ENCODE results near the gene CDC42.
A peak's percentile ranks its signal among the peaks of the same experiment; 100 is the strongest.
"Not testable (repeated sequence)": the region's sequence is repeated elsewhere in the genome, so short reads cannot be mapped to it uniquely, and the experiment has no call there.

Gene CDC42

GRCh38 chr1:22025368-22026155 is 26.9 kb upstream of the CDC42 start:
- H3K27ac ChIP-seq (ENCODE audit: insufficient read depth in 1 of 2, low read depth in 1 of 2, low read length in 2 of 2, poor library complexity in 1 of 2, severe bottlenecking in 2 of 2) = peak overlapping the region; percentile 94 to 98
- H3K9me3 ChIP-seq (ENCODE audit: control extremely low read depth in 1 of 5, control insufficient read depth in 4 of 5, insufficient read depth in 2 of 5, low read depth in 1 of 5, low read length in 4 of 5) = no peaks in the 10 kb centered on the region
- ChIA-PET POLR2A (interaction anchor here (0.6 to 4.7 kb wide), 3 partner anchors 11 to 27 kb away, joined by 3 to 42 read pairs (median 16); partner anchors contain the start of gene CDC42), CTCF (interaction anchor here (0.8 to 3.8 kb wide), 6 partner anchors 13 to 200 kb away, joined by 3 to 20 read pairs (median 3); no protein-coding TSS in a partner anchor)
- 0% methylated on average over 28 of the region's 42 CpGs for WGBS (ENCODE audit: insufficient coverage)
- DNase-seq = peak; percentile 88 to 96 (median 96)
- peaks cover 0 to 44% (median 26%) of the 10 kb centered on the region in 4 experiments for H3K4me1 ChIP-seq (ENCODE audit: control extremely low read depth in 1 of 4, control insufficient read depth in 4 of 4, insufficient read depth in 4 of 4, low read length in 3 of 4)
- H3K36me3 ChIP-seq (ENCODE audit: control insufficient read depth in 4 of 4, insufficient read depth in 4 of 4, low read length in 3 of 4) = no peaks in the 10 kb centered on the region
- H3K4me3 ChIP-seq (ENCODE audit: control insufficient read depth in 1 of 7, extremely low read depth in 1 of 7, insufficient read depth in 4 of 7, low read depth in 2 of 7, low read length in 6 of 7) = peak overlapping the region; percentile 80 to 100 (median 96)
- H3K27me3 ChIP-seq (replicated peaks in 2 of 5; ENCODE audit: control insufficient read depth in 4 of 5, insufficient read depth in 5 of 5, low read length in 4 of 5) = no peaks in the 10 kb centered on the region

- no peak overlapping the region for H3K4me3 ChIP-seq (ENCODE audit: control insufficient read depth in 1 of 7, extremely low read depth in 1 of 7, insufficient read depth in 4 of 7, low read depth in 2 of 7, low read length in 6 of 7)
- no peaks in the 10 kb centered on the region for H3K36me3 ChIP-seq (ENCODE audit: control insufficient read depth in 4 of 4, insufficient read depth in 4 of 4, low read length in 3 of 4)
- WGBS (ENCODE audit: insufficient coverage) = 100% methylated on average over 3 of the region's 3 CpGs
- H3K27ac ChIP-seq (ENCODE audit: insufficient read depth in 1 of 2, low read depth in 1 of 2, low read length in 2 of 2, poor library complexity in 1 of 2, severe bottlenecking in 2 of 2) = peak overlapping the region in 1 of 2 experiments; percentile 98
- ChIA-PET POLR2A (interaction anchor here (2.9 to 4.7 kb wide), 2 partner anchors 13 to 26 kb away, joined by 16 to 42 read pairs; partner anchors contain the start of gene CDC42), CTCF (interaction anchor here (1.5 to 2.3 kb wide), 2 partner anchors 12 to 26 kb away, joined by 8 to 12 read pairs; partner anchors contain the start of gene CDC42)
- H3K4me1 ChIP-seq (ENCODE audit: control extremely low read depth in 1 of 4, control insufficient read depth in 4 of 4, insufficient read depth in 4 of 4, low read length in 3 of 4) = peaks cover 2 to 54% (median 35%) of the 10 kb centered on the region in 4 experiments
- no peaks in the 10 kb centered on the region for H3K9me3 ChIP-seq (ENCODE audit: control extremely low read depth in 1 of 5, control insufficient read depth in 4 of 5, insufficient read depth in 2 of 5, low read depth in 1 of 5, low read length in 4 of 5)
- no peak for DNase-seq
- no peaks in the 10 kb centered on the region for H3K27me3 ChIP-seq (replicated peaks in 2 of 5; ENCODE audit: control insufficient read depth in 4 of 5, insufficient read depth in 5 of 5, low read length in 4 of 5)
These were observed 25.6 kb upstream of the CDC42 start for GRCh38 chr1:22026924-22027289.

GRCh38 chr1:22030057-22030456 is 22.5 kb upstream of the CDC42 start:
- WGBS (ENCODE audit: insufficient coverage) = 97% methylated on average over 4 of the region's 4 CpGs
- no peak for DNase-seq
- no peak overlapping the region for H3K27ac ChIP-seq (ENCODE audit: insufficient read depth in 1 of 2, low read depth in 1 of 2, low read length in 2 of 2, poor library complexity in 1 of 2, severe bottlenecking in 2 of 2)
- no peaks in the 10 kb centered on the region for H3K27me3 ChIP-seq (replicated peaks in 2 of 5; ENCODE audit: control insufficient read depth in 4 of 5, insufficient read depth in 5 of 5, low read length in 4 of 5)
- no peaks in the 10 kb centered on the region for H3K9me3 ChIP-seq (ENCODE audit: control extremely low read depth in 1 of 5, control insufficient read depth in 4 of 5, insufficient read depth in 2 of 5, low read depth in 1 of 5, low read length in 4 of 5)
- peaks cover 2 to 42% (median 23%) of the 10 kb centered on the region in 4 experiments for H3K4me1 ChIP-seq (ENCODE audit: control extremely low read depth in 1 of 4, control insufficient read depth in 4 of 4, insufficient read depth in 4 of 4, low read length in 3 of 4)
- H3K36me3 ChIP-seq (ENCODE audit: control insufficient read depth in 4 of 4, insufficient read depth in 4 of 4, low read length in 3 of 4) = no peaks in the 10 kb centered on the region
- H3K4me3 ChIP-seq (ENCODE audit: control insufficient read depth in 1 of 7, extremely low read depth in 1 of 7, insufficient read depth in 4 of 7, low read depth in 2 of 7, low read length in 6 of 7) = no peak overlapping the region
- ChIA-PET POLR2A (no interaction called here), CTCF (interaction anchor here (0.6 to 1.8 kb wide), 4 partner anchors 10 to 36 kb away, joined by 3 to 7 read pairs (median 4); partner anchors contain the start of gene CDC42)

- Histone ChIP-seq H3K27ac (ENCODE audit: insufficient read depth in 1 of 2, low read depth in 1 of 2, low read length in 2 of 2, poor library complexity in 1 of 2, severe bottlenecking in 2 of 2) (no peak overlapping the region), H3K9me3 (ENCODE audit: control extremely low read depth in 1 of 5, control insufficient read depth in 4 of 5, insufficient read depth in 2 of 5, low read depth in 1 of 5, low read length in 4 of 5) (no peaks in the 10 kb centered on the region), H3K4me3 (ENCODE audit: control insufficient read depth in 1 of 7, extremely low read depth in 1 of 7, insufficient read depth in 4 of 7, low read depth in 2 of 7, low read length in 6 of 7) (no peak overlapping the region), H3K36me3 (ENCODE audit: control insufficient read depth in 4 of 4, insufficient read depth in 4 of 4, low read length in 3 of 4) (no peaks in the 10 kb centered on the region), H3K4me1 (ENCODE audit: control extremely low read depth in 1 of 4, control insufficient read depth in 4 of 4, insufficient read depth in 4 of 4, low read length in 3 of 4) (peaks cover 2 to 41% (median 23%) of the 10 kb centered on the region in 4 experiments), H3K27me3 (replicated peaks in 2 of 5; ENCODE audit: control insufficient read depth in 4 of 5, insufficient read depth in 5 of 5, low read length in 4 of 5) (no peaks in the 10 kb centered on the region)
- CTCF ChIA-PET = interaction anchor here (0.6 to 1.8 kb wide), 6 partner anchors 10 to 36 kb away, joined by 3 to 7 read pairs (median 4); partner anchors contain the start of gene CDC42
- DNase-seq = no peak
- WGBS (ENCODE audit: insufficient coverage) = 92% methylated on average over 3 of the region's 3 CpGs
- POLR2A ChIA-PET = interaction anchor here (0.6 to 1.0 kb wide), 2 partner anchors 22 to 33 kb away, joined by 3 to 5 read pairs; partner anchors contain the start of gene CDC42
These were observed 22.0 kb upstream of the CDC42 start for GRCh38 chr1:22030473-22030872.

GRCh38 chr1:22031214-22031962 is 21.1 kb upstream of the CDC42 start:
- POLR2A ChIA-PET = interaction anchor here (0.6 to 1.0 kb wide), 2 partner anchors 21 to 312 kb away, joined by 3 read pairs; partner anchors contain the start of gene CDC42
- DNase-seq = peak in 2 of 3 donors; percentile 53 to 61
- CTCF ChIA-PET = interaction anchor here (0.7 to 1.8 kb wide), 7 partner anchors 9 to 35 kb away, joined by 3 to 7 read pairs (median 4); no protein-coding TSS in a partner anchor

GRCh38 chr1:22034834-22035233 is 17.7 kb upstream of the CDC42 start:
- peaks cover 13 to 46% (median 31%) of the 10 kb centered on the region in 4 experiments for H3K4me1 ChIP-seq (ENCODE audit: control extremely low read depth in 1 of 4, control insufficient read depth in 4 of 4, insufficient read depth in 4 of 4, low read length in 3 of 4)
- 100% methylated on average over 4 of the region's 5 CpGs for WGBS (ENCODE audit: insufficient coverage)
- H3K27me3 ChIP-seq (replicated peaks in 2 of 5; ENCODE audit: control insufficient read depth in 4 of 5, insufficient read depth in 5 of 5, low read length in 4 of 5); H3K4me3 ChIP-seq (ENCODE audit: control insufficient read depth in 1 of 7, extremely low read depth in 1 of 7, insufficient read depth in 4 of 7, low read depth in 2 of 7, low read length in 6 of 7); H3K9me3 ChIP-seq (ENCODE audit: control extremely low read depth in 1 of 5, control insufficient read depth in 4 of 5, insufficient read depth in 2 of 5, low read depth in 1 of 5, low read length in 4 of 5); H3K27ac ChIP-seq (ENCODE audit: insufficient read depth in 1 of 2, low read depth in 1 of 2, low read length in 2 of 2, poor library complexity in 1 of 2, severe bottlenecking in 2 of 2); POLR2A ChIA-PET; H3K36me3 ChIP-seq (ENCODE audit: control insufficient read depth in 4 of 4, insufficient read depth in 4 of 4, low read length in 3 of 4); DNase-seq: not testable (repeated sequence)
- CTCF ChIA-PET = interaction anchor here (0.6 kb wide), 1 partner anchor 237 kb away, joined by 5 read pairs; no protein-coding TSS in a partner anchor

More at GRCh38 chr1:22031214-22031962, 21.1 kb upstream of the CDC42 start:
- peak overlapping the region in 1 of 2 experiments; percentile 40 for H3K27ac ChIP-seq (ENCODE audit: insufficient read depth in 1 of 2, low read depth in 1 of 2, low read length in 2 of 2, poor library complexity in 1 of 2, severe bottlenecking in 2 of 2)
- H3K9me3 ChIP-seq (ENCODE audit: control extremely low read depth in 1 of 5, control insufficient read depth in 4 of 5, insufficient read depth in 2 of 5, low read depth in 1 of 5, low read length in 4 of 5) = no peaks in the 10 kb centered on the region
- H3K27me3 ChIP-seq (replicated peaks in 2 of 5; ENCODE audit: control insufficient read depth in 4 of 5, insufficient read depth in 5 of 5, low read length in 4 of 5) = no peaks in the 10 kb centered on the region
- H3K4me3 ChIP-seq (ENCODE audit: control insufficient read depth in 1 of 7, extremely low read depth in 1 of 7, insufficient read depth in 4 of 7, low read depth in 2 of 7, low read length in 6 of 7) = peak overlapping the region in 5 of 7 experiments; percentile 1 to 57 (median 40)
- 39% methylated on average over 7 of the region's 8 CpGs for WGBS (ENCODE audit: insufficient coverage)
- peaks cover 2 to 32% (median 18%) of the 10 kb centered on the region in 4 experiments for H3K4me1 ChIP-seq (ENCODE audit: control extremely low read depth in 1 of 4, control insufficient read depth in 4 of 4, insufficient read depth in 4 of 4, low read length in 3 of 4)
- no peaks in the 10 kb centered on the region for H3K36me3 ChIP-seq (ENCODE audit: control insufficient read depth in 4 of 4, insufficient read depth in 4 of 4, low read length in 3 of 4)

Data from common myeloid progenitor, CD34-positive (primary cell).